Measurements from ENCODE around the gene SIM2. TPM values are rescaled to one million over a fixed set of nuclear protein-coding genes. Genes with fewer than 3 reads are reported as not detected.

The SIM2 gene
- total and polyA plus RNA-seq, 8 donors: 1.2 to 1.6 (median 1.4) TPM; not detected in 2

- DNase-seq (no peak), ATAC-seq (no peak)
- no peaks in the 10 kb centered on the region for H3K9me3 ChIP-seq
- peaks cover 0 to 15% of the 10 kb centered on the region in 2 donors for H3K4me1 ChIP-seq
- TF ChIP-seq, protein P1, sequence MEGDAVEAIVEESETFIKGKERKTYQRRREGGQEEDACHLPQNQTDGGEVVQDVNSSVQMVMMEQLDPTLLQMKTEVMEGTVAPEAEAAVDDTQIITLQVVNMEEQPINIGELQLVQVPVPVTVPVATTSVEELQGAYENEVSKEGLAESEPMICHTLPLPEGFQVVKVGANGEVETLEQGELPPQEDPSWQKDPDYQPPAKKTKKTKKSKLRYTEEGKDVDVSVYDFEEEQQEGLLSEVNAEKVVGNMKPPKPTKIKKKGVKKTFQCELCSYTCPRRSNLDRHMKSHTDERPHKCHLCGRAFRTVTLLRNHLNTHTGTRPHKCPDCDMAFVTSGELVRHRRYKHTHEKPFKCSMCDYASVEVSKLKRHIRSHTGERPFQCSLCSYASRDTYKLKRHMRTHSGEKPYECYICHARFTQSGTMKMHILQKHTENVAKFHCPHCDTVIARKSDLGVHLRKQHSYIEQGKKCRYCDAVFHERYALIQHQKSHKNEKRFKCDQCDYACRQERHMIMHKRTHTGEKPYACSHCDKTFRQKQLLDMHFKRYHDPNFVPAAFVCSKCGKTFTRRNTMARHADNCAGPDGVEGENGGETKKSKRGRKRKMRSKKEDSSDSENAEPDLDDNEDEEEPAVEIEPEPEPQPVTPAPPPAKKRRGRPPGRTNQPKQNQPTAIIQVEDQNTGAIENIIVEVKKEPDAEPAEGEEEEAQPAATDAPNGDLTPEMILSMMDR (IDR thresholded peaks at IDR 0.05): no peak
- peaks cover 0 to 12% of the 10 kb centered on the region in 2 donors for H3K36me3 ChIP-seq
- H3K27ac ChIP-seq: no peak overlapping the region
- H3K27me3 ChIP-seq: peaks cover 18 to 33% of the 10 kb centered on the region in 2 donors
- intact Hi-C loops (cut with DNase I): no loop called here
- H3K4me3 ChIP-seq: no peak overlapping the region
Measured at GRCh38 chr21:36751383-36751782, 52.5 kb downstream of the SIM2 start.

GRCh38 chr21:36753556-36753955 lies 54.6 kb downstream of the SIM2 start:
- ATAC-seq: no peak
- Histone ChIP-seq H3K36me3 (peaks cover 0 to 12% of the 10 kb centered on the region in 2 donors), H3K4me1 (peaks cover 0 to 6% of the 10 kb centered on the region in 2 donors), H3K9me3 (no peaks in the 10 kb centered on the region), H3K27me3 (peaks cover 5 to 13% of the 10 kb centered on the region in 2 donors), H3K27ac (no peak overlapping the region), H3K4me3 (no peak overlapping the region)
- TF ChIP-seq, protein P1 (IDR thresholded peaks at IDR 0.05): no peak
- intact Hi-C loops (cut with DNase I): no loop called here
- DNase-seq: no peak

- Histone ChIP-seq H3K4me1 (peaks cover 0 to 6% of the 10 kb centered on the region in 2 donors), H3K27me3 (peaks cover 0 to 5% of the 10 kb centered on the region in 2 donors), H3K4me3 (no peak overlapping the region), H3K27ac (no peak overlapping the region), H3K9me3 (no peaks in the 10 kb centered on the region), H3K36me3 (peaks cover 0 to 12% of the 10 kb centered on the region in 2 donors)
- TF ChIP-seq, protein P1 (IDR thresholded peaks at IDR 0.05): no peak
- no peak for DNase-seq
- intact Hi-C loops (cut with DNase I): no loop called here
- no peak for ATAC-seq
Measured at GRCh38 chr21:36754241-36754898, 55.5 kb downstream of the SIM2 start.

DNA sequence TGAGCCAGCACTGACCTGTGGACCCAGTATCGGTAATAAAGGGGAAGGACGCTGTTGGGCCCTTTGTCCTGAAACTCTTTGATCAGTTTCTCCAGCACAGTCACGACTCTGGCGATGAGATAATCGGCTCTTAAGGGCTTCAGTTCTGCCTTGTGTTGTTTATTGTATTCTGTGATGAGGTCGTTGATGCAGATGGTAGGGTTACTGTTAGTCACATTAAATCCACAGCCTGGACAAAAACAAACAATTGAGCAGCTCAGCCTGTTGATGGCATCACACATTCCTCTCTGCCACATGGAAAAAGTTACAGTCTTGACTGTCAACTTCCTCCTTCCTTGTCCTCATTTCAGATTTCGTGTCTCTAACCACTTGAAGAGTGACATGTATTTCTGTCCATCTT lies 57.6 kb downstream of the SIM2 start:
- no peak for ATAC-seq
- Histone ChIP-seq H3K36me3 (peaks cover 0 to 12% of the 10 kb centered on the region in 2 donors), H3K27me3 (no peaks in the 10 kb centered on the region), H3K4me1 (peaks cover 0 to 3% of the 10 kb centered on the region in 2 donors), H3K9me3 (no peaks in the 10 kb centered on the region), H3K4me3 (no peak overlapping the region), H3K27ac (no peak overlapping the region)
- DNase-seq: no peak
- intact Hi-C loops (cut with DNase I): no loop called here
- TF ChIP-seq, protein P1 (IDR thresholded peaks at IDR 0.05): no peak

- Histone ChIP-seq H3K27me3 (no peaks in the 10 kb centered on the region), H3K36me3 (peaks cover 0 to 12% of the 10 kb centered on the region in 2 donors), H3K4me3 (no peak overlapping the region), H3K9me3 (no peaks in the 10 kb centered on the region), H3K27ac (no peak overlapping the region), H3K4me1 (no peaks in the 10 kb centered on the region)
- intact Hi-C loops (cut with DNase I): no loop called here
- TF ChIP-seq, protein P1 (IDR thresholded peaks at IDR 0.05): no peak
- ATAC-seq (no peak), DNase-seq (no peak)
Measured at GRCh38 chr21:36757196-36757595, 58.3 kb downstream of the SIM2 start.

Data from left lung (tissue), 10 donors.